CD14-positive monocyte (primary cell): ENCODE data around the gene LINC01488. TPM values are rescaled to one million over a fixed set of nuclear protein-coding genes. Genes with fewer than 3 reads are reported as not detected.

Experiments used
- DNase-seq, 3 donors: peaks; one replicate each; pipeline ENCODE4 v3.0.0-alpha.2; 2011 to 2022
- H2AFZ ChIP-seq: 2 replicates; pipeline ENCODE4 v1.6.0; 2012; ENCODE audit warnings: mild to moderate bottlenecking, low read depth, low read length, inconsistent platforms; ENCODE audit not compliant: insufficient read depth, poor library complexity, severe bottlenecking
- H3K27ac ChIP-seq, 2 donors: 1 replicate in 1 of 2; 2 replicates in 1 of 2; pipeline ENCODE4 v1.5.1; 2012 to 2013; ENCODE audit warnings: low read length in 2 of 2, control low read depth in 1 of 2, inconsistent platforms in 1 of 2, low read depth in 1 of 2, mild to moderate bottlenecking in 1 of 2
- H3K27me3 ChIP-seq, 2 donors: one replicate each; pipeline versions ENCODE4 v1.6.0 to v1.6.1; 2011 to 2013; ENCODE audit warnings: low read length in 2 of 2; ENCODE audit not compliant: control insufficient read depth in 2 of 2, insufficient read depth in 2 of 2
- H3K36me3 ChIP-seq, 2 donors: replicated peaks in 1 of 2; 1 replicate in 1 of 2; 2 replicates in 1 of 2; pipeline versions ENCODE4 v1.5.1 to v1.6.1; 2012 to 2013; ENCODE audit warnings: low read length in 2 of 2, control low read depth in 1 of 2, inconsistent platforms in 1 of 2, mild to moderate bottlenecking in 1 of 2; ENCODE audit not compliant: insufficient read depth in 2 of 2, control insufficient read depth in 1 of 2
- H3K4me1 ChIP-seq, 2 donors: 1 replicate in 1 of 2; 2 replicates in 1 of 2; pipeline versions ENCODE4 v1.5.1 to v1.6.1; 2012 to 2013; ENCODE audit warnings: low read length in 2 of 2, control low read depth in 1 of 2, inconsistent platforms in 1 of 2, mild to moderate bottlenecking in 1 of 2, moderate library complexity in 1 of 2; ENCODE audit not compliant: insufficient read depth in 2 of 2, control insufficient read depth in 1 of 2
- H3K4me2 ChIP-seq: replicated peaks from 2 replicates; pipeline ENCODE3; 2012; ENCODE audit warnings: low read length, moderate library complexity, mild to moderate bottlenecking; ENCODE audit not compliant: poor library complexity, severe bottlenecking; ENCODE audit errors: extremely low read depth
- H3K4me3 ChIP-seq, 3 experiments: fragments of 200-600 bp in 1 of 3; sonication (generic) in 1 of 3; replicated peaks in 1 of 3; 1 replicate in 2 of 3; 2 replicates in 1 of 3; pipeline ENCODE4 v1.5.1; 2011 to 2013; ENCODE audit warnings: low read length in 3 of 3, mild to moderate bottlenecking in 3 of 3, control low read depth in 2 of 3, low read depth in 2 of 3, inconsistent platforms in 1 of 3, moderate library complexity in 1 of 3
- H3K79me2 ChIP-seq: 2 replicates; pipeline ENCODE4 v1.6.0; 2012; ENCODE audit warnings: mild to moderate bottlenecking, control low read depth, inconsistent platforms, low read length, moderate library complexity; ENCODE audit not compliant: insufficient read depth
- H3K9ac ChIP-seq: 2 replicates; pipeline ENCODE4 v1.6.0; 2017; ENCODE audit warnings: low read length, mild to moderate bottlenecking; ENCODE audit not compliant: insufficient read depth, poor library complexity, severe bottlenecking
- H3K9me3 ChIP-seq, 2 donors: replicated peaks in 1 of 2; 1 replicate in 1 of 2; 2 replicates in 1 of 2; pipeline versions ENCODE4 v1.5.1 to v1.6.1; 2012 to 2013; ENCODE audit warnings: low read length in 2 of 2, control low read depth in 1 of 2; ENCODE audit not compliant: control insufficient read depth in 1 of 2, insufficient read depth in 1 of 2
- H4K20me1 ChIP-seq: 2 replicates; pipeline ENCODE4 v1.6.0; 2012; ENCODE audit warnings: mild to moderate bottlenecking, low read length, control low read depth, moderate library complexity; ENCODE audit not compliant: insufficient read depth
- H3K27ac Mint-ChIP-seq, 7 donors: one replicate each; pipeline ENCODE4 v1.8.0; 2020; ENCODE audit warnings: mild to moderate bottlenecking in 7 of 7, mixed read lengths in 7 of 7, moderate library complexity in 6 of 7, inconsistent platforms in 2 of 7
- H3K27me3 Mint-ChIP-seq, 3 donors: one replicate each; pipeline ENCODE4 v1.8.0; 2021 to 2022; ENCODE audit warnings: low read depth in 3 of 3, mild to moderate bottlenecking in 3 of 3, mixed read lengths in 3 of 3, moderate library complexity in 3 of 3, inconsistent platforms in 1 of 3
- H3K36me3 Mint-ChIP-seq, 2 donors: one replicate each; pipeline ENCODE4 v1.8.0; 2020; ENCODE audit warnings: mixed read lengths in 2 of 2, inconsistent platforms in 1 of 2, mild to moderate bottlenecking in 1 of 2
- H3K4me1 Mint-ChIP-seq: one replicate; pipeline ENCODE4 v1.8.0; 2020; ENCODE audit warnings: mild to moderate bottlenecking, mixed read lengths
- H3K4me3 Mint-ChIP-seq, 2 donors: one replicate each; pipeline ENCODE4 v1.8.0; 2020; ENCODE audit warnings: mild to moderate bottlenecking in 2 of 2, mixed read lengths in 2 of 2, moderate library complexity in 1 of 2
- H3K9me3 Mint-ChIP-seq, 7 donors: one replicate each; pipeline ENCODE4 v1.8.0; 2020 to 2022; ENCODE audit warnings: mixed read lengths in 7 of 7, mild to moderate bottlenecking in 6 of 7, moderate library complexity in 6 of 7, inconsistent platforms in 2 of 7
- WGBS: methylation state at CpG from one replicate; pipeline ENCODE4 v1.1.5; 2013; ENCODE audit warnings: missing lambda C conversion rate; ENCODE audit not compliant: insufficient coverage; 5-methylcytosine and 5-hydroxymethylcytosine counted together
- intact Hi-C, 2 donors: fragments of 100-400 bp; cut with micrococcal nuclease; formaldehyde crosslinking; loops; one replicate each; pipeline versions ENCODE4 v1.15.0 to v1.15.1; 2023
- polyA plus RNA-seq, 3 donors: library from polyadenylated mRNA; depleted of rRNA in 1 of 3; unstranded in 2 of 3; stranded (reverse) in 1 of 3; fragments of 300-500 nt in 2 of 3; fragments of >200 nt in 1 of 3; fragmentation: Illumina TruSeq in 2 of 3; gene quantifications; 1 replicate in 2 of 3; 2 replicates in 1 of 3; pipeline ENCODE4 v1.2.3, GENCODE V29; 2012 to 2021
- TF ChIP-seq, protein P1 (sequence below): fragments of 200-600 bp; IDR thresholded peaks from one replicate; pipeline ENCODE4 v1.8.0; 2022; ENCODE audit warnings: antibody characterized with exemption, mild to moderate bottlenecking

LINC01488 gene
- polyA plus RNA-seq, 3 donors, result not detected

DNA sequence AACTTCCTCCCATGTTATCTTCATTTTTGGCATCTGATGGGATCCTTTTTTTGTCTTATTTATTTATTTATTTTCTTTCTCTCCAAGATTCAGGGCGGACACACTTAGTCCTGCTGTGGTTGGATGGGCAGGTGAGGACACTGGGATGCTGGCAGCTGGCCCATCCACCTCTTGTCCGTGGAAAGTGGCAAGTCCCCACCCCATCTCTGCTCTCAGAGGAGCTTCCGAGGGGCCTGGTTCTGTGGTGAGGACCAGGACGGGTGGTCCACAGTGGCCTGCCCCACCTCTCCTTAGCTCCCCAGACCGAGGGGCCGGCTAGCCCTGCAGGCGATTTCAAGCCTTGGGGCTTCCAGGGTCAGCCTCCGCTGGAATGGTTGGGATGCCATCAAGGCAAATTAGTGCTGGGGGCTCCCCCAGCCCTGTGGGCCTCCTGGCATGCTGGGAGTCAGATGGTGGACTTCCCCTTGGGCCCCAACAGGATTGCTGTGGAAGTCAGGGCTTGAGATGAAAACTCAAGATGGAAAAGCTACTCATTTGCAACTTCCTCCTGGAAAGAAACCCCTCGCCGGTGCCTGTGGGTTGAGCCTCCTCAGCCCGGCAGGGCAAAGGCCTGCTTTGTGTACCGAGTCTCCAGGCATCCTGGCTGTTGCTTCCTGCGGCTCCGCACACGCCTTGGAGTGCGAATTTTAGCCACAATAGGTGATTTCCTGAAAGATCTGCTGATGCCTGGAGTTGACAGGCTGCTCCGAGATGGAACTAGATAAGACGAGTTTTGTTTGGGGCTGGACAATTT, 31.2 kb upstream of the LINC01488 start:
- no peak overlapping the region for H2AFZ ChIP-seq
- intact Hi-C loops, result no loop called here
- TF ChIP-seq, protein P1, sequence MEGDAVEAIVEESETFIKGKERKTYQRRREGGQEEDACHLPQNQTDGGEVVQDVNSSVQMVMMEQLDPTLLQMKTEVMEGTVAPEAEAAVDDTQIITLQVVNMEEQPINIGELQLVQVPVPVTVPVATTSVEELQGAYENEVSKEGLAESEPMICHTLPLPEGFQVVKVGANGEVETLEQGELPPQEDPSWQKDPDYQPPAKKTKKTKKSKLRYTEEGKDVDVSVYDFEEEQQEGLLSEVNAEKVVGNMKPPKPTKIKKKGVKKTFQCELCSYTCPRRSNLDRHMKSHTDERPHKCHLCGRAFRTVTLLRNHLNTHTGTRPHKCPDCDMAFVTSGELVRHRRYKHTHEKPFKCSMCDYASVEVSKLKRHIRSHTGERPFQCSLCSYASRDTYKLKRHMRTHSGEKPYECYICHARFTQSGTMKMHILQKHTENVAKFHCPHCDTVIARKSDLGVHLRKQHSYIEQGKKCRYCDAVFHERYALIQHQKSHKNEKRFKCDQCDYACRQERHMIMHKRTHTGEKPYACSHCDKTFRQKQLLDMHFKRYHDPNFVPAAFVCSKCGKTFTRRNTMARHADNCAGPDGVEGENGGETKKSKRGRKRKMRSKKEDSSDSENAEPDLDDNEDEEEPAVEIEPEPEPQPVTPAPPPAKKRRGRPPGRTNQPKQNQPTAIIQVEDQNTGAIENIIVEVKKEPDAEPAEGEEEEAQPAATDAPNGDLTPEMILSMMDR, result no peak
- H3K27me3 ChIP-seq, result peaks cover 0 to 30% of the 10 kb centered on the region in 2 donors
- H3K4me3 ChIP-seq, result no peak overlapping the region
- peak overlapping the region in 1 of 2 donors; percentile 66 for H3K4me3 Mint-ChIP-seq
- H4K20me1 ChIP-seq, result no peaks in the 10 kb centered on the region
- H3K27me3 Mint-ChIP-seq, result peaks cover 43 to 61% (median 50%) of the 10 kb centered on the region in 3 donors
- H3K27ac ChIP-seq, result no peak overlapping the region
- H3K4me2 ChIP-seq, result no peak overlapping the region
- H3K4me1 ChIP-seq, result peaks cover 23 to 30% of the 10 kb centered on the region in 2 donors
- DNase-seq, result no peak
- H3K4me1 Mint-ChIP-seq, result peaks cover 29% of the 10 kb centered on the region
- H3K9me3 Mint-ChIP-seq, result peaks cover 0 to 9% (median 2%) of the 10 kb centered on the region in 7 donors
- H3K9me3 ChIP-seq, result no peaks in the 10 kb centered on the region
- peaks cover 0 to 2% of the 10 kb centered on the region in 2 donors for H3K36me3 Mint-ChIP-seq
- no peaks in the 10 kb centered on the region for H3K79me2 ChIP-seq
- H3K27ac Mint-ChIP-seq, result no peak overlapping the region
- no peaks in the 10 kb centered on the region for H3K36me3 ChIP-seq
- no peak overlapping the region for H3K9ac ChIP-seq
- 21% methylated on average over 10 of the region's 18 CpGs for WGBS

DNA sequence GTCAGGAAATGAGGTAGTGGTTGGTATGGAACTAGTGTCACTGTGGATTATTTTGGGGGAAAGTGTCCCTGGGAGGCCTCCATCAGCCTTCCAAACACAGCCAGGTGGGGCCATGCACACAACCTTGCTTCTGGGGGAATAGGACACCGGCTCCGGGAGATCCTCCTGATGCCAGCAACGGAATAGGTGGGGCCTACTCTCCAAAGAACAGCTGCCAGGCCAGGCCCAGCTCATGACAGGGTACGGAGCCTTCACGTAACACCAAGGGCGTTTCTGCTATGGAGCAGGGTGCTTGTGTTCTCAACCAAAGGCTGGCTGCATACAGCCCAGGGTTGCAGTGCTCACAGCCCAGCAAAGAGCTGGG, 30.6 kb upstream of the LINC01488 start:
- peaks cover 0 to 9% (median 2%) of the 10 kb centered on the region in 7 donors for H3K9me3 Mint-ChIP-seq
- Histone ChIP-seq H3K79me2 (no peaks in the 10 kb centered on the region), H3K36me3 (no peaks in the 10 kb centered on the region), H3K27me3 (peaks cover 0 to 30% of the 10 kb centered on the region in 2 donors), H2AFZ (no peak overlapping the region), H3K4me3 (no peak overlapping the region), H3K4me2 (no peak overlapping the region), H4K20me1 (no peaks in the 10 kb centered on the region), H3K4me1 (peaks cover 17 to 24% of the 10 kb centered on the region in 2 donors), H3K27ac (no peak overlapping the region), H3K9ac (no peak overlapping the region), H3K9me3 (no peaks in the 10 kb centered on the region)
- H3K4me1 Mint-ChIP-seq, result peaks cover 24% of the 10 kb centered on the region
- WGBS, result 97% methylated on average over 6 of the region's 6 CpGs
- H3K27me3 Mint-ChIP-seq, result peaks cover 40 to 55% (median 44%) of the 10 kb centered on the region in 3 donors
- peaks cover 0 to 2% of the 10 kb centered on the region in 2 donors for H3K36me3 Mint-ChIP-seq
- H3K4me3 Mint-ChIP-seq, result peak overlapping the region in 1 of 2 donors; percentile 56
- no peak overlapping the region for H3K27ac Mint-ChIP-seq
- TF ChIP-seq, protein P1, result no peak
- no peak for DNase-seq
- intact Hi-C loops, result no loop called here
